Common myeloid progenitor, CD34-positive (primary cell): Measurements from ENCODE around the gene IL36G.
A peak's percentile ranks its signal among the peaks of the same experiment; 100 is the strongest.

Experiments
- CTCF ChIA-PET: fragments of 350-600 bp; sonication (Branson Sonifier 250); formaldehyde crosslinking; loops from one replicate; lab custom pipeline; 2021; ENCODE audit warnings: antibody characterized with exemption; lab: Charles Lee
- POLR2A ChIA-PET: fragments of 350-600 bp; sonication (Branson Sonifier 250); formaldehyde crosslinking; loops from one replicate; lab custom pipeline; 2021; ENCODE audit warnings: antibody characterized with exemption; lab: Charles Lee
- DNase-seq, 3 donors: peaks; one replicate each; pipeline versions ENCODE4 v3.0.0 to v3.0.0-alpha.2; 2013
- H3K27ac ChIP-seq, 2 experiments: 1 replicate in 1 of 2; 2 replicates in 1 of 2; pipeline ENCODE4 v1.7.0; 2013; ENCODE audit warnings: inconsistent platforms in 2 of 2, low read length in 2 of 2, mild to moderate bottlenecking in 2 of 2, low read depth in 1 of 2, moderate library complexity in 1 of 2; ENCODE audit not compliant: severe bottlenecking in 2 of 2, insufficient read depth in 1 of 2, poor library complexity in 1 of 2
- H3K27me3 ChIP-seq, 5 experiments: replicated peaks in 2 of 5; 1 replicate in 3 of 5; 2 replicates in 2 of 5; pipeline versions ENCODE4 v1.6.1 to v1.7.0; 2013; ENCODE audit warnings: low read length in 4 of 5, mild to moderate bottlenecking in 2 of 5, moderate library complexity in 2 of 5, inconsistent platforms in 1 of 5; ENCODE audit not compliant: insufficient read depth in 5 of 5, control insufficient read depth in 4 of 5
- H3K36me3 ChIP-seq, 4 experiments: 1 replicate in 2 of 4; 2 replicates in 2 of 4; pipeline versions ENCODE4 v1.6.1 to v1.7.0; 2013; ENCODE audit warnings: low read length in 3 of 4, control low read depth in 1 of 4, mild to moderate bottlenecking in 1 of 4; ENCODE audit not compliant: control insufficient read depth in 4 of 4, insufficient read depth in 4 of 4
- H3K4me1 ChIP-seq, 4 experiments: 1 replicate in 3 of 4; 2 replicates in 1 of 4; pipeline versions ENCODE4 v1.6.1 to v1.7.1; 2013; ENCODE audit warnings: low read length in 3 of 4, mild to moderate bottlenecking in 3 of 4, control low read depth in 1 of 4, inconsistent platforms in 1 of 4, moderate library complexity in 1 of 4; ENCODE audit not compliant: control insufficient read depth in 4 of 4, insufficient read depth in 4 of 4; ENCODE audit errors: control extremely low read depth in 1 of 4
- H3K4me3 ChIP-seq, 7 experiments: 1 replicate in 4 of 7; 2 replicates in 3 of 7; pipeline versions ENCODE4 v1.5.1 to v1.7.0; 2013; ENCODE audit warnings: mild to moderate bottlenecking in 7 of 7, low read length in 6 of 7, moderate library complexity in 6 of 7, inconsistent platforms in 2 of 7, low read depth in 2 of 7, control low read depth in 1 of 7; ENCODE audit not compliant: insufficient read depth in 4 of 7, control insufficient read depth in 1 of 7; ENCODE audit errors: extremely low read depth in 1 of 7
- H3K9me3 ChIP-seq, 5 experiments: 1 replicate in 4 of 5; 2 replicates in 1 of 5; pipeline versions ENCODE4 v1.6.1 to v1.7.1; 2013; ENCODE audit warnings: low read length in 4 of 5, mild to moderate bottlenecking in 2 of 5, inconsistent platforms in 1 of 5, low read depth in 1 of 5, moderate library complexity in 1 of 5; ENCODE audit not compliant: control insufficient read depth in 4 of 5, insufficient read depth in 2 of 5; ENCODE audit errors: control extremely low read depth in 1 of 5
- WGBS: methylation state at CpG from one replicate; pipeline ENCODE4 v1.1.5; 2013; ENCODE audit not compliant: insufficient coverage; 5-methylcytosine and 5-hydroxymethylcytosine counted together

The IL36G gene

GRCh38 chr2:113014067-113014466 lies 36.3 kb downstream of the IL36G start:
- POLR2A ChIA-PET = no interaction called here
- Histone ChIP-seq H3K9me3 (peaks cover 0 to 3% (median 0%) of the 10 kb centered on the region in 5 experiments), H3K27me3 (peaks cover 0 to 2% (median 0%) of the 10 kb centered on the region in 5 experiments), H3K36me3 (no peaks in the 10 kb centered on the region), H3K27ac (no peak overlapping the region), H3K4me1 (no peaks in the 10 kb centered on the region), H3K4me3 (no peak overlapping the region)
- DNase-seq = no peak
- CTCF ChIA-PET = no interaction called here
- no CpG with 5 or more reads among the region's 2 CpGs for WGBS

GRCh38 chr2:113015042-113015441 lies 37.2 kb downstream of the IL36G start:
- POLR2A ChIA-PET = no interaction called here
- no peak overlapping the region for H3K4me3 ChIP-seq
- no peaks in the 10 kb centered on the region for H3K4me1 ChIP-seq
- peaks cover 0 to 2% (median 0%) of the 10 kb centered on the region in 5 experiments for H3K27me3 ChIP-seq
- DNase-seq = no peak
- no peak overlapping the region for H3K27ac ChIP-seq
- H3K9me3 ChIP-seq = peaks cover 0 to 3% (median 0%) of the 10 kb centered on the region in 5 experiments
- H3K36me3 ChIP-seq = no peaks in the 10 kb centered on the region
- WGBS = no CpG with 5 or more reads among the region's 1 CpG
- CTCF ChIA-PET = no interaction called here

- 90% methylated on average over 2 of the region's 2 CpGs for WGBS
- no peak overlapping the region for H3K27ac ChIP-seq
- no peaks in the 10 kb centered on the region for H3K36me3 ChIP-seq
- ChIA-PET CTCF (no interaction called here), POLR2A (no interaction called here)
- no peak overlapping the region for H3K4me3 ChIP-seq
- H3K4me1 ChIP-seq = no peaks in the 10 kb centered on the region
- H3K27me3 ChIP-seq = no peaks in the 10 kb centered on the region
- H3K9me3 ChIP-seq = peaks cover 0 to 3% (median 0%) of the 10 kb centered on the region in 5 experiments
- DNase-seq = no peak
These were observed 37.8 kb downstream of the IL36G start for GRCh38 chr2:113015655-113016054.

GRCh38 chr2:113018509-113018908 lies 40.7 kb downstream of the IL36G start:
- Histone ChIP-seq H3K4me1 (no peaks in the 10 kb centered on the region), H3K4me3 (no peak overlapping the region), H3K9me3 (peaks cover 0 to 3% (median 0%) of the 10 kb centered on the region in 5 experiments), H3K27me3 (no peaks in the 10 kb centered on the region), H3K36me3 (no peaks in the 10 kb centered on the region), H3K27ac (no peak overlapping the region)
- CTCF ChIA-PET = no interaction called here
- no peak for DNase-seq
- POLR2A ChIA-PET = no interaction called here
- 89% methylated on average over 3 of the region's 3 CpGs for WGBS

- H3K27ac ChIP-seq = no peak overlapping the region
- peaks cover 0 to 3% (median 0%) of the 10 kb centered on the region in 5 experiments for H3K9me3 ChIP-seq
- CTCF ChIA-PET = no interaction called here
- POLR2A ChIA-PET = no interaction called here
- DNase-seq = peak in 1 of 3 donors; percentile 3
- peaks cover 0 to 7% (median 0%) of the 10 kb centered on the region in 5 experiments for H3K27me3 ChIP-seq
- no peaks in the 10 kb centered on the region for H3K4me1 ChIP-seq
- H3K4me3 ChIP-seq = no peak overlapping the region
- WGBS = 33% methylated on average over 2 of the region's 4 CpGs
- H3K36me3 ChIP-seq = no peaks in the 10 kb centered on the region
These were observed 43.5 kb downstream of the IL36G start for GRCh38 chr2:113021312-113021711.

GRCh38 chr2:113024764-113025163 lies 47.0 kb downstream of the IL36G start:
- Histone ChIP-seq H3K9me3 (no peaks in the 10 kb centered on the region), H3K4me1 (no peaks in the 10 kb centered on the region), H3K27ac (no peak overlapping the region), H3K27me3 (peaks cover 0 to 9% (median 4%) of the 10 kb centered on the region in 5 experiments), H3K36me3 (no peaks in the 10 kb centered on the region), H3K4me3 (no peak overlapping the region)
- CTCF ChIA-PET = interaction anchor here (0.6 kb wide), 1 partner anchor 83 kb away, joined by 3 read pairs; no protein-coding TSS in a partner anchor
- DNase-seq = no peak
- POLR2A ChIA-PET = no interaction called here
- 100% methylated on average over 2 of the region's 2 CpGs for WGBS

- WGBS = 56% methylated on average over 1 of the region's 2 CpGs
- peaks cover 0 to 10% (median 4%) of the 10 kb centered on the region in 5 experiments for H3K27me3 ChIP-seq
- no peaks in the 10 kb centered on the region for H3K9me3 ChIP-seq
- no peaks in the 10 kb centered on the region for H3K36me3 ChIP-seq
- H3K4me1 ChIP-seq = no peaks in the 10 kb centered on the region
- no peak overlapping the region for H3K4me3 ChIP-seq
- ChIA-PET CTCF (no interaction called here), POLR2A (no interaction called here)
- DNase-seq = no peak
- H3K27ac ChIP-seq = no peak overlapping the region
These were observed 47.9 kb downstream of the IL36G start for GRCh38 chr2:113025737-113026136.
